Measurements from ENCODE around the gene PRMT9. TPM values are rescaled to one million over a fixed set of nuclear protein-coding genes. Genes with fewer than 3 reads are reported as not detected.

Gene PRMT9
- total RNA-seq, 4 donors from 2014 or later = 0.60 to 17.1 (median 4.8) TPM

GRCh38 chr4:147645099-147645498 is 38.9 kb downstream of the PRMT9 start:
- Histone ChIP-seq H3K27me3 (no peaks in the 10 kb centered on the region), H3K4me3 (no peak overlapping the region), H3K36me3 (peaks cover 0 to 20% (median 0%) of the 10 kb centered on the region in 4 donors), H3K9me3 (no peaks in the 10 kb centered on the region), H3K4me1 (peaks cover 0 to 4% (median 0%) of the 10 kb centered on the region in 4 donors), H3K27ac (no peak overlapping the region)
- no peak for DNase-seq
- TF ChIP-seq POLR2AphosphoS5 (IDR thresholded peaks at IDR 0.05) = no peak
- no peak for TF ChIP-seq EP300 (IDR thresholded peaks at IDR 0.05; ENCODE audit: low read depth)
- no peak for TF ChIP-seq CTCF (IDR thresholded peaks at IDR 0.05)
- TF ChIP-seq POLR2A (IDR thresholded peaks at IDR 0.05) = no peak
- in situ Hi-C loops (cut with MboI; ENCODE audit: low pct_ligation_motif_present in 1 of 4, low pct_unique_long_range_greater_than_20kb in 1 of 4, low sequenced_read_pairs in 3 of 4) (no loop called here), intact Hi-C loops (cut with DNase I; ENCODE audit: low total_unique reads) (no loop called here)

GRCh38 chr4:147644471-147644870 is 39.5 kb downstream of the PRMT9 start:
- 94 to 97% methylated on average over 3 of the region's 3 CpGs for WGBS, 2 donors (ENCODE audit: low coverage in 1 of 2)
- in situ Hi-C loops (cut with MboI; ENCODE audit: low pct_ligation_motif_present in 1 of 4, low pct_unique_long_range_greater_than_20kb in 1 of 4, low sequenced_read_pairs in 3 of 4) (no loop called here), intact Hi-C loops (cut with DNase I; ENCODE audit: low total_unique reads) (no loop called here)
- Histone ChIP-seq H3K4me1 (peaks cover 0 to 4% (median 0%) of the 10 kb centered on the region in 4 donors), H3K36me3 (peaks cover 0 to 20% (median 0%) of the 10 kb centered on the region in 4 donors), H3K4me3 (no peak overlapping the region), H3K9me3 (no peaks in the 10 kb centered on the region), H3K27me3 (no peaks in the 10 kb centered on the region), H3K27ac (no peak overlapping the region)
- no peak for DNase-seq
- TF ChIP-seq POLR2AphosphoS5 (IDR thresholded peaks at IDR 0.05) = no peak
- no peak for TF ChIP-seq CTCF (IDR thresholded peaks at IDR 0.05)
- TF ChIP-seq EP300 (IDR thresholded peaks at IDR 0.05; ENCODE audit: low read depth) = no peak
- no peak for TF ChIP-seq POLR2A (IDR thresholded peaks at IDR 0.05)

- WGBS, 2 donors (ENCODE audit: low coverage in 1 of 2) = 100% methylated on average over 1 of the region's 1 CpG
- TF ChIP-seq POLR2AphosphoS5 (IDR thresholded peaks at IDR 0.05) (no peak), CTCF (IDR thresholded peaks at IDR 0.05) (no peak), POLR2A (IDR thresholded peaks at IDR 0.05) (no peak), EP300 (IDR thresholded peaks at IDR 0.05; ENCODE audit: low read depth) (no peak)
- Histone ChIP-seq H3K4me1 (peaks cover 0 to 4% (median 0%) of the 10 kb centered on the region in 4 donors), H3K36me3 (peaks cover 0 to 18% (median 0%) of the 10 kb centered on the region in 4 donors), H3K27ac (no peak overlapping the region), H3K9me3 (no peaks in the 10 kb centered on the region), H3K4me3 (no peak overlapping the region), H3K27me3 (no peaks in the 10 kb centered on the region)
- DNase-seq = no peak
- in situ Hi-C loops (cut with MboI; ENCODE audit: low pct_ligation_motif_present in 1 of 4, low pct_unique_long_range_greater_than_20kb in 1 of 4, low sequenced_read_pairs in 3 of 4) = no loop called here
- intact Hi-C loops (cut with DNase I; ENCODE audit: low total_unique reads) = no loop called here
These were observed 40.3 kb downstream of the PRMT9 start for GRCh38 chr4:147643616-147644015.

- H3K9me3 ChIP-seq = no peaks in the 10 kb centered on the region
- no peaks in the 10 kb centered on the region for H3K27me3 ChIP-seq
- in situ Hi-C loops (cut with MboI; ENCODE audit: low pct_ligation_motif_present in 1 of 4, low pct_unique_long_range_greater_than_20kb in 1 of 4, low sequenced_read_pairs in 3 of 4) (no loop called here), intact Hi-C loops (cut with DNase I; ENCODE audit: low total_unique reads) (no loop called here)
- no peak overlapping the region for H3K4me3 ChIP-seq
- H3K36me3 ChIP-seq = peaks cover 0 to 36% (median 8%) of the 10 kb centered on the region in 4 donors
- no peaks in the 10 kb centered on the region for H3K4me1 ChIP-seq
- WGBS, 2 donors (ENCODE audit: low coverage in 1 of 2) = 100% methylated on average over 1 of the region's 1 CpG; no CpG with 5 or more reads in 1 of the 2 donors
- TF ChIP-seq CTCF (IDR thresholded peaks at IDR 0.05) (no peak), POLR2A (IDR thresholded peaks at IDR 0.05) (no peak), EP300 (IDR thresholded peaks at IDR 0.05; ENCODE audit: low read depth) (no peak), POLR2AphosphoS5 (IDR thresholded peaks at IDR 0.05) (no peak)
- no peak for DNase-seq
- H3K27ac ChIP-seq = no peak overlapping the region
These were observed 43.6 kb downstream of the PRMT9 start for GRCh38 chr4:147640331-147640730.
